Hematopoietic multipotent progenitor cell treated with erythropoietin and hydrocortisone succinate and interleukin-3 and kit ligand, for 8 days (in vitro differentiated cells): ENCODE data around the gene PRR15L.
"Not testable (repeated sequence)": the region's sequence is repeated elsewhere in the genome, so short reads cannot be mapped to it uniquely, and the experiment has no call there.

Source experiments
- DNase-seq: peaks from one replicate; pipeline ENCODE4 v3.0.0-alpha.2; 2015

The PRR15L gene

GRCh38 chr17:47957591-47958490, at the start of gene PRR15L:
TSS of gene PRR15L (minus strand) at chr17:47957883. CDS start at chr17:47953234, 4,649 bp downstream.
- no peak for DNase-seq

DNA sequence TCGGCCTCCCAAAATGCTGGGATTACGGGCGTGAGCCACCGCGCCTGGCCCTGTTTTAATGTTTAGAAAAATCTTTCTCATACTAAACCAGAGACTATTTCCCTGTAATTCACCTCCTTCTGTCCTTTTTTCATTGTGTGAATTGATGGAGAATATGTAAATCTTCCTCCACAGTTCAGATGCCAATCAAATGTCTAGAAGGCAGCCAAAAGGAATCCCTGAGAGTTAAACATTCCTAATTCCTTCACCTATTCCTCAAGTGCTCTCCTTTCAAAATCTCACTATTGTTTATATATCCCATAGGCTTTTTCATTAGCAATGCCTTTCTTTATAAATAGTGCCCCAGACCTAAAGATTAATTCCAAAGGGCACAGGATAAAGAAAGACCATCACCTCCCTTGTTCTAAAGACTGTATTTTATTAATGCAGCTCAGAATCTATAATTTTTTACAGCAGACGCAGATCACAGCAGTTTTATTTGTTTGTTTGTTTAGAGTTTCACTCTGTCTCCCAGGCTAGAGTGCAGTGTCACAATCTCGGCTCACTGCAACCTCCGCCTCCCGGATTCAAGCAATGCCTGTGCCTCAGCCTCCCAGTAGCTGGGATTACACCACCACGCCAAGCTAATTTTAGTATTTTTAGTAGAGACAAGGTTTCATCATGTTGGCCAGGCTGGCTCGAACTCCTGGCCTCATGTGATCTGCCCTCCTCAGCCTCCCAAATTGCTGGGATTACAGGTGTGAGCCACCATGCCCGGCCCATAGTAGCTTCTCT, 49.4 kb upstream of the PRR15L start:
- no peak for DNase-seq

GRCh38 chr17:48004983-48005382, 47.3 kb upstream of the PRR15L start:
- no peak for DNase-seq

- DNase-seq: no peak
Observed at GRCh38 chr17:48003417-48004151, 45.9 kb upstream of the PRR15L start.

GRCh38 chr17:48002916-48003416, 45.3 kb upstream of the PRR15L start:
- DNase-seq: no peak

DNA sequence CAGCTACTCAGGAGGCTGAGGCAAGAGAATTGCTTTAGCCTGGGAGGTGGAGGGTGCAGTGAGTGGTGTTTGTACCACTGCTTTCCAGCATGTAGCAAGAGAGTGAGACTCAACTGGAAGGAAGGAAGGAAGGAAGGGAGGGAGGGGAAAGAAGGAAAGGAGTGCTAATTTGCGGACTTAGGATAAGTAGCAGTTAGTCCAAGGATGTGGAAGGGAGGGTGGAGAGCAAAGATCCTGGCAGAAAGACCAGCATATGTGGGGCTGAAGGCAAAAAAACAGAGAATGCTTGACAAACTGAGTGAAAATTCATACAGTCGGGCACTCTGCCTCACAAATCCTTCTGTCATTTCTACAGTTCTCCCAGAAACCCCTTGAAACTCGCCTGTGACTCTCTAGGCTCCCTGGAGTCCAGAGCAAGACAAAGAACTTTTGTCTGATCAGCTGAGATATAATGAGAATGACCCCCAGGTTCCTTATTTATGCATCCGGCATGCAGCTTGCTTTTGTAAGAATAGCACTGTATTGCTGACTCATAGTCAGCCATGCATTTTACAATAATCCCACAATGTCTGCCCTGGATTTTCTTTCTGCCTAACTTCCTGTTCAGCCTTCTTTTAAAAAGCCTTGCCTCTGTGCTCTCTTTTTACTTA, 44.7 kb upstream of the PRR15L start:
- peak; percentile 30 for DNase-seq

DNA sequence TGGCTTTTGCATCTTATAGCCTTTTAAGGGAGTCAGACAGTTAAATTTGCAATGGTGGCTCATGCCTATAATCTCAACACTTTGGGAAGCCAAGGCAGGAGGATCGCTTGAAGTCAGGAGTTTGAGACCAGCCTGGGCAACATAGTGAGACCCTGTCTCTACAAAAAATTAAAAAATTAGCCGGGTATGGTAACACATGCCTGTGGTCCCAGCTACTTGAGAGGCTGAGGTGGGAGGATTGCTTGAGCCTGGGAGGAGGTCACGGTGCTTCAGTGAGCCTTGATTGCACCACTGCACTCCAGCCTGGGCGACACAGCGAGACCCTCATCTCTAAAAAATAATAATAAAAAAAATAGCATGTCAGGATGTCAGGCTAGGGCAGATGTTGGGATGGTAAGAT, 44.0 kb upstream of the PRR15L start:
- not testable (repeated sequence) for DNase-seq

GRCh38 chr17:48001197-48001596, 43.5 kb upstream of the PRR15L start:
- DNase-seq: no peak

GRCh38 chr17:47999582-47999981, 41.9 kb upstream of the PRR15L start:
- no peak for DNase-seq

DNA sequence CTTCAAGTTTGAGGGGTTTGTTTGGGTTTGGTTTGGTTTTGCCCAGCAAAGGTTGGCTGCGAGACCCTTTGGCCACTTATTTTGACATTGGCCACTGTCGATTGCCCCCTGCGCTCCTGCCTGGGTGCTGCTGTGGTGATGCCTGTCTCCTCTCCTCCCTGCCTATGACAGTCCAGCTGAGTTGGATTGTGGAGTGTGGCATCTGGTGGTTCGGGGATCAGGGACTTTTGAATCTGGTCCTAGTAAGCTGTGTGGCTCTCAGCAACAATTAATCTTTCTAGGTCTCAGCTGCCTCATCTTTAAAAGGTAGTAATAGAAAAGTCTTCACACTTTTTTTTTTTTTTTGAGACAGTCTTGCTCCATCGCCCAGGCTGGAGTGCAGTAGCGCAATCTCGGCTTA, 40.4 kb upstream of the PRR15L start:
- DNase-seq: no peak

- no peak for DNase-seq
Observed at GRCh38 chr17:47997586-47997985, 39.9 kb upstream of the PRR15L start.

DNA sequence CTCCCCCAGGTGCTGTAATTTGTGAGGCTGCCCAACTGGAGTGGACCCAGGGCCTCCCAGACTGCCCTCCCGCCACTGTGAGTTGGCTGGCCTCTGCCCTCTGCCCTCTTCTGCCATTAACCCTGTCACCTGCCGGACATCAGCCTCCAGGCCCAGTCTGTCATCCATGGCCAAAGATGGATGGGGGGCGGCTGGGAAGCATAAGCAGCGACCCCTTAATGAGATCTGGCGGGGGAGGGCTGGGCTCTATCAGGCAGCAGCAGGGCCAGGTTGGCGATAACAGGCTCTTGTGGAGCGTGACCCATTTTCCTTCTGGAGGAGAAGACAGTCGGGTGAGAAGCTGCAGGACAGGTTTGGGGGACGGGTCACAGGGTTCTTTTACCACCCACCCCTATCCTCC, 38.5 kb upstream of the PRR15L start:
- no peak for DNase-seq

DNA sequence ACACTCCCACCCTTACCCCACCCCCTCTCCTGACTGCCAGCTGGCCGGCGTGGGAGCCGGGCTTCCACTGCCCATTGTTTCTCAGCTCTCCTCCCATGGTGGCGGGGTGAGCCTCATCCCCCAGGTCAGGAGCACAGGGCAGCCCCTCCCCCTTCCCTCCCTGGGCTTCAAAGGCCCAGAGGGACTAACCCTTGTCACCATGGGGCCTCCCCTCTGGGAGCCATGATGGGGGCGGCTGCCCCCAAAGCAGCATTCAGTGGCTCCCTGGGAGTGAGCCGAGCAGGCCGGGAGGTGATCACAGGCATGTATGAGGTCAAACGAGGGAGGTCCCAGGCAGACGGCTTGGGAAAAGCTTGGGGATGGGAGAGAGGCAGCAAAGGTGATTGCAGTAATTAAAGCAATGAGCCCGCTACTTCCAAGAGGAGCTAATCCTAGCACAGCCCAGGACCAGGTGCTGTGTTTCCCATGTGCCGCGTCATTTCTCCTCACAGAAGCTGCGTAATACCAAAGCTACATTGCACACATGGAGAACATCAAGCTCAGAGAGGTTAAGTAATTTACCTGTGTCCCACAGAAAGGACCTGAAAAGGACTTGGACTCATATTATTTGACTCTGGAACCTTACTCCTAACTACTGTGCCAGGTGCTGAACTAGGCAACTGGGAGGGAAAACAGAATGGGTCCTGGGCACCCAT, 37.7 kb upstream of the PRR15L start:
- DNase-seq: no peak

DNA sequence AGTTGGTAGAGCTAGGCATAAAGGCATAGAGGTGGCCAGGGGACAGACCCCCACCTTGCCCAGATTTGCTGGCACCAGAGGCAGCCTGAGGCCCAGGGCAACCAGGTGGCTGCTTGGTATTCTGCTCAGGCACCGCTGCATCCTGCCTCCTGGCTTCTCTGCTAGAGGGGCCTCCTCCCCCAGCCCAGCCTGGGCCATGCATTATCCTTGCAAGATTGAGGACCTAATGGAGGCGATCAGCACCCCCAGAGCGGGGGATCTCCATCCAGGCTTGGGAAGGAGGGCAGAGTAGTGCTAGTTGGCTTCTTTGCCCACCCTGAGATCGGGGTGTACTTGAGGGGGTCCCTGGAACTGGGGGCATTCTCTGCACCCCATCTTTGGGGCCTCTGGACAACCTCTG, 37.0 kb upstream of the PRR15L start:
- DNase-seq: no peak

GRCh38 chr17:47993964-47994363, 36.3 kb upstream of the PRR15L start:
- DNase-seq: no peak

DNA sequence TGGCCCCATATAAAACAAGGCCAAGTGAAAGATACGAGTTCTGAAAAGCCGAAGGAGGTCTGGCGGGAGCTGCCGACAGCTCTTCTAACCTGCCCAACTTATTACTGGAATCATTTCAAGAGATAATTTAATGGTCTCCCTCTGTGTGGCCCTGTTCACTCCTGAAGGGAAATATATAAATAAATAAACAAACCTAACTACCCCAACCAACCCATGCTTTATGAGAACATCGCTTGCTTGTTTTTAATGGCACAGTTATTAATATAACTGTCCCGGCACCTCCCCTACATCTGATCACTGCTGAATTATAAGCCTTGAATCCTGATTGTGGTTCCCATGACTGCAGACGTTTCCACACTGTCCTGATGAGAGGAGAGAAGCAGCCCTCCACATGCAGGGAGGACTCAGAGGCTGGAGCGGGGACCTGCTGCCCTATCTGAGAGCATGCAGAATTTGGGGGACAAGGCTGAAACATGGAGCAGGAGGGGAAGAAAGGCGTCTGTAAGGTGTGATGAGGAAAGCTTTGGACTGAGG, 35.4 kb upstream of the PRR15L start:
- DNase-seq: no peak

DNA sequence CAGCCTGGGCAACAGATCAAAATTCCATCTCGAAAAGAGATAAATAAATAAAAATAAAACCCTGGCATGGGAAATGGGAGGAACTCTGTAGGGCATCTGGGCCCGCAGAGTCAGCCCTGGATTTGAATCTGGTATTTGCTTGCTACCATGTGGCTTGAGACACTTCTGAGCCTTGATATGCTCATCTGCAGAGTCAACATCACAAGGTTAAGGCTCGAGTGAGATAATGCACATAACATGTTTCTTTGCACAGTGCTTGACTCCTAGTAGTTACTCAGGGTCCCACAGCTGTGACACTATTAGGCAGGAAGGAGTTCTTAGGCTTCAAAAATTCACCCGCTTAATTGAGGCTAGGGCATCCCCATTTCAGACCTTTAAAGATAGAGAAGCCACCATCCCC, 34.5 kb upstream of the PRR15L start:
- DNase-seq: no peak

DNA sequence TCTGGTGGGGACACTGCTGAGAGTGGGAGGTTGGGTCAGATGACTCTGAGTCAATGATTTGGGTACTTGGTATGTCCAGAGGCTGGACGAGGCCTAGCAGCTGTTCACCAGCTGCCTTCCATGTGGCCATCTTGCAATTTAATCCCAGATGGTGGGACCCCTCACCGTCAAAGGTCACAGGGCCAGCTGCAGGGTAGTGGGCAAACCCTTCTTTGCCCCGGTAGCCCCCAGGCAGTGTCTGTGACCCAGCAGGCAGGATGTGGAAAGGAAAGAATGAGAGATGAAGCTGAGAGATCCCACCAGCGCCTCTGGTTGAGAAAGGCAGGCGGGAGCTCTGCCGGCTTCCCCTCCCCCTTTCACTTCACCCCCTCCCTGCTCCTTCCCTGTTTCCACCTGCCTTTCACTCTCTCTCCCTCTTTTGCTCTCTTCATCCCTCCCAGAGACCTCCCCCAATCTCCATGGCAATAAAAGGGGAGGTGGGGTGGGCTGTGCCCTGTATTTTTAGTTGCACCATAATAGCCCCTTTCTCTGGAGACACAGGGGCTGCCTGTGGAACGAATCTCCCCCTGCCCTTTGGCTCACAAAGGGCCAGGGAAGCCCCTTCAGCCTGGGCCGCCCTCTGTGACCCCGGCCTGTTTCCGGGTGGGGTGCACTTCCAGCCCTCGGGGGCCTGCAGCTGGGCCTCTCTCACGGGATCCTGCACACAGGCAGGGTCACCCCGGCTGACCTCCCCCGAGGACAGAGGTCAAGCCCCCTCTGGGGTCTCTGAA, 33.5 kb upstream of the PRR15L start:
- no peak for DNase-seq

DNA sequence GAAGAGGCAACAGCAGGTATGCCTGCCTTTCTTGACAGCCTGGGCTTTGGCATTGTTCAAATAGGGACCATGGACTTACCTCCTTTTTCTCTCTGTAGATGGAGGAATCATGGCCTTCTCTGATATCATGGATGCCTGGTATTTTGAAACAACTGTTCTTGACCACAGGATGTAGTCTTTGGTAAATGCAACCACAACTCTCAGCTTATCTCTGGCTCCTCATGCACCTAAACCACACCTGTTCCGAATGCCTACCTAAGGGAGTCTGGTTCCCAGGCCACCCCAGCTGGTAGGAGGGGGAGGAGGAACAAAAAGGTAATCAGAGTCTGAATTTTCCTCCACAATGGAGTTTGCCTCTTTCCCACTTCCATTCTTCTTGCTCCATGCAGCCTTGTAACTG, 32.0 kb upstream of the PRR15L start:
- no peak for DNase-seq

- DNase-seq: no peak
Observed at GRCh38 chr17:47989159-47989558, 31.5 kb upstream of the PRR15L start.

DNA sequence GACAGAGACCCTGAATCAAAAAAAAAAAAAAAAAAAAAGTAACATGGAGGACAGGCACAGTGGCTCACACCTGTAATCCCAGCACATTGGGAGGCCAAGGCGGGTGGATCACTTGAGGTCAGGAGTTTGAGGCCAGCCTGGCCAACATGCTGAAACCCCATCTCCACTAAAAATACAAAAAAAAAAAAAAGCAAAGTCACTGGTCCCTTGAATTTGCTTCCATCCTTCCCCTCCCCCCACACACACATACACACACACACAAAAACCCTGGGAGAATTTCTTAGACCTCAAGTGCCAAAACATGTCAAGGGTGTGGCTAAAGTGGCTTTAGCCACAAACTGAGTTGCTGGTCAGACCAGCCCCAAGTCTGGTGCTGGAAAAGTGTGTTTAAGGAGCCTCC, 30.8 kb upstream of the PRR15L start:
- DNase-seq: not testable (repeated sequence)
